ENCODE data around the gene ERGIC1.
"Not testable (repeated sequence)": the region's sequence is repeated elsewhere in the genome, so short reads cannot be mapped to it uniquely, and the experiment has no call there.

Gene ERGIC1

GRCh38 chr5:172806897-172807672, 27.0 kb upstream of the ERGIC1 start:
- Histone ChIP-seq H3K27ac (ENCODE audit: low read depth, low read length) (no peak overlapping the region), H3K9me3 (ENCODE audit: insufficient read depth, low read length) (no peaks in the 10 kb centered on the region), H3K9me2 (replicated peaks; ENCODE audit: insufficient read depth, low read length) (no peaks in the 10 kb centered on the region), H3K4me2 (ENCODE audit: low read depth, low read length, poor library complexity, severe bottlenecking) (no peak overlapping the region), H4K20me1 (ENCODE audit: low read depth, low read length) (no peaks in the 10 kb centered on the region), H3K79me2 (ENCODE audit: insufficient read depth, low read length) (no peaks in the 10 kb centered on the region), H2AFZ (ENCODE audit: low read depth, low read length, severe bottlenecking) (peak overlapping the region; percentile 65), H3K36me3 (ENCODE audit: low read length) (no peaks in the 10 kb centered on the region), H3K4me3 (ENCODE audit: insufficient read depth, low read length, poor library complexity, severe bottlenecking) (no peak overlapping the region), H3K9ac (ENCODE audit: low read length) (no peak overlapping the region), H3F3A (ENCODE audit: insufficient read depth) (no peaks in the 10 kb centered on the region), H3K27me3 (ENCODE audit: low read length) (no peaks in the 10 kb centered on the region)
- TF ChIP-seq EZH2phosphoT487 (conservative IDR thresholded peaks at IDR 0.05; ENCODE audit: low read length) (no peak), CTCF (IDR thresholded peaks at IDR 0.05; ENCODE audit: insufficient read depth, low read length, poor library complexity, severe bottlenecking) (no peak)

- no peaks in the 10 kb centered on the region for H3K27me3 ChIP-seq (ENCODE audit: low read length)
- H3K79me2 ChIP-seq (ENCODE audit: insufficient read depth, low read length): no peaks in the 10 kb centered on the region
- H3K27ac ChIP-seq (ENCODE audit: low read depth, low read length): no peak overlapping the region
- H4K20me1 ChIP-seq (ENCODE audit: low read depth, low read length): no peaks in the 10 kb centered on the region
- H3K4me2 ChIP-seq (ENCODE audit: low read depth, low read length, poor library complexity, severe bottlenecking): no peak overlapping the region
- H3K9ac ChIP-seq (ENCODE audit: low read length): no peak overlapping the region
- H3K4me3 ChIP-seq (ENCODE audit: insufficient read depth, low read length, poor library complexity, severe bottlenecking): no peak overlapping the region
- TF ChIP-seq EZH2phosphoT487 (conservative IDR thresholded peaks at IDR 0.05; ENCODE audit: low read length) (no peak), CTCF (IDR thresholded peaks at IDR 0.05; ENCODE audit: insufficient read depth, low read length, poor library complexity, severe bottlenecking) (no peak)
- H3K9me3 ChIP-seq (ENCODE audit: insufficient read depth, low read length): no peaks in the 10 kb centered on the region
- H3K9me2 ChIP-seq (replicated peaks; ENCODE audit: insufficient read depth, low read length): no peaks in the 10 kb centered on the region
- no peaks in the 10 kb centered on the region for H3K36me3 ChIP-seq (ENCODE audit: low read length)
- H2AFZ ChIP-seq (ENCODE audit: low read depth, low read length, severe bottlenecking): no peak overlapping the region
- H3F3A ChIP-seq (ENCODE audit: insufficient read depth): no peaks in the 10 kb centered on the region
Observed at GRCh38 chr5:172807766-172808311, 26.2 kb upstream of the ERGIC1 start.

- Histone ChIP-seq H3K4me2 (ENCODE audit: low read depth, low read length, poor library complexity, severe bottlenecking) (no peak overlapping the region), H3K36me3 (ENCODE audit: low read length) (no peaks in the 10 kb centered on the region), H2AFZ (ENCODE audit: low read depth, low read length, severe bottlenecking) (no peak overlapping the region), H3K9ac (ENCODE audit: low read length) (no peak overlapping the region), H4K20me1 (ENCODE audit: low read depth, low read length) (no peaks in the 10 kb centered on the region), H3K27me3 (ENCODE audit: low read length) (no peaks in the 10 kb centered on the region), H3K9me2 (replicated peaks; ENCODE audit: insufficient read depth, low read length) (no peaks in the 10 kb centered on the region), H3F3A (ENCODE audit: insufficient read depth) (no peaks in the 10 kb centered on the region), H3K79me2 (ENCODE audit: insufficient read depth, low read length) (no peaks in the 10 kb centered on the region), H3K27ac (ENCODE audit: low read depth, low read length) (no peak overlapping the region), H3K9me3 (ENCODE audit: insufficient read depth, low read length) (no peaks in the 10 kb centered on the region), H3K4me3 (ENCODE audit: insufficient read depth, low read length, poor library complexity, severe bottlenecking) (no peak overlapping the region)
- no peak for TF ChIP-seq EZH2phosphoT487 (conservative IDR thresholded peaks at IDR 0.05; ENCODE audit: low read length)
- no peak for TF ChIP-seq CTCF (IDR thresholded peaks at IDR 0.05; ENCODE audit: insufficient read depth, low read length, poor library complexity, severe bottlenecking)
Observed at GRCh38 chr5:172809774-172810173, 24.3 kb upstream of the ERGIC1 start.

- H3K27me3 ChIP-seq (ENCODE audit: low read length); H3K9ac ChIP-seq (ENCODE audit: low read length); H2AFZ ChIP-seq (ENCODE audit: low read depth, low read length, severe bottlenecking); H3K9me3 ChIP-seq (ENCODE audit: insufficient read depth, low read length); H3K9me2 ChIP-seq (replicated peaks; ENCODE audit: insufficient read depth, low read length); H3K79me2 ChIP-seq (ENCODE audit: insufficient read depth, low read length); H3K36me3 ChIP-seq (ENCODE audit: low read length); H3K27ac ChIP-seq (ENCODE audit: low read depth, low read length); H4K20me1 ChIP-seq (ENCODE audit: low read depth, low read length); H3K4me2 ChIP-seq (ENCODE audit: low read depth, low read length, poor library complexity, severe bottlenecking); H3F3A ChIP-seq (ENCODE audit: insufficient read depth); H3K4me3 ChIP-seq (ENCODE audit: insufficient read depth, low read length, poor library complexity, severe bottlenecking): not testable (repeated sequence)
Observed at GRCh38 chr5:172810996-172811395, 23.1 kb upstream of the ERGIC1 start.
